Epidermal melanocyte (primary cell): Measurements from ENCODE around the gene COPRS.
"Not testable (repeated sequence)": the region's sequence is repeated elsewhere in the genome, so short reads cannot be mapped to it uniquely, and the experiment has no call there.

Experiments
- DNase-seq: peaks from one replicate; pipeline ENCODE4 v3.0.0; 2011; ENCODE audit warnings: low spot score; ENCODE audit not compliant: insufficient read length

The COPRS gene

DNA sequence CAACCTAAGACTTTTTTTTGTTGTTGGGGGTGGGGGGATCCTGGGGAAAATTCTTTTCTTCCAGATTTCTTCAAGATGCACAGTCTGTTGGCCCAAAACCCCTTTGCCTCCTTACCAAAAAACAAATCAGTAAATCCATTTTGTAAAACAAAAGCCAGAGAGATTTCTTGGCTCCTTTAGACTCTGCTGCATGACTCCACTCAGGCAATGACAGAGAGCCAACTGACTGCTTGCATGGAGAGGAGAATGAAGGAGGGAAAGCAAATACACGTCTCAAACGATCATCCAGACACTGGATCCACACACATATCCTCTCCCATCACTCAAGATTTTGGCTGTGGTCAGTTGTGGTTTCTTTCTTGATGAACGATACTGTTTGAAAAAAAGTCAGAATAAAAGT is 13.8 kb downstream of the COPRS start:
- no peak for DNase-seq

- DNase-seq: no peak
These were observed 15.8 kb downstream of the COPRS start for GRCh38 chr17:31843070-31843745.

GRCh38 chr17:31842195-31843069 is 16.6 kb downstream of the COPRS start:
- DNase-seq: peak; percentile 72

- no peak for DNase-seq
These were observed 17.2 kb downstream of the COPRS start for GRCh38 chr17:31841850-31842194.

GRCh38 chr17:31838636-31839225 is 20.3 kb downstream of the COPRS start:
- peak; percentile 31 for DNase-seq

GRCh38 chr17:31835984-31836383 is 23.1 kb downstream of the COPRS start:
- no peak for DNase-seq

- no peak for DNase-seq
These were observed 24.6 kb downstream of the COPRS start for GRCh38 chr17:31834448-31834847.

DNA sequence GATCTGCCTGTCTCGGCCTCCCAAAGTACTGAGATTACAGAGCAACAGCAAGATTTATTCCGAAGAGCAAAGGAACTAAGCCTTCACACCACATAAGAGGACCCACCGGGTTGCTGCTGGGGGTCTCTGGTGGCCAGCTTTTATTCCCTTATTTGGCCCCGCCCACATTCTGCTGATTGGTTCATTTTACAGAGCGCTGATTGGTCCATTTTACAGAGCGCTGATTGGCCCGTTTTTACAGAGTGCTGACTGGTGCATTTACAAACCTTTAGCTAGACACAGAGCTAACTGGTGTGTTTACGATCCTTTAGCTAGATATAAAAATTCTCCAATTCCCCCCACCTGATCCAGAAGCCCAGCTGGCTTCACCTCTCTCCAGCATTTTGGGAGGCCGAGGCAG is 26.3 kb downstream of the COPRS start:
- no peak for DNase-seq

- DNase-seq: no peak
These were observed 27.8 kb downstream of the COPRS start for GRCh38 chr17:31830971-31831858.

GRCh38 chr17:31829649-31830048 is 29.4 kb downstream of the COPRS start:
- no peak for DNase-seq

DNA sequence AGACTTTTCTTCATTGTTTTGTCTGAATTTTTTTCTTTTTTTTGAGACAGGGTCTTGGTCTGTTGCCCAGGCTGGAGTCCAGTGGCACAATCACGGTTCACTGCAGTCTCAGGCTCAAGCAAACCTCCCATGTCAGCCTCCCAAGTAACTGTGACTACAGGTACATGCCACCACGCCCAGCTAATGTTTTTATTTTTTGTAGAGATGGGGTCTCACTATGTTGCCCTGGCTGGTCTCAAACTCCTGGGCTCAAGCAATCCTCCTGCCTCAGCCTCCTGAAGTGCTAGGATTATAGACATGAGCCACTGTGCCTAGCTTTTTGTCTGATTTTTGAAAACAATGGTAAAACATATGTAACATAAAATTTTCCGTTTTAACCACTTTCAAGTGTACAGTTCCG is 30.1 kb downstream of the COPRS start:
- not testable (repeated sequence) for DNase-seq

DNA sequence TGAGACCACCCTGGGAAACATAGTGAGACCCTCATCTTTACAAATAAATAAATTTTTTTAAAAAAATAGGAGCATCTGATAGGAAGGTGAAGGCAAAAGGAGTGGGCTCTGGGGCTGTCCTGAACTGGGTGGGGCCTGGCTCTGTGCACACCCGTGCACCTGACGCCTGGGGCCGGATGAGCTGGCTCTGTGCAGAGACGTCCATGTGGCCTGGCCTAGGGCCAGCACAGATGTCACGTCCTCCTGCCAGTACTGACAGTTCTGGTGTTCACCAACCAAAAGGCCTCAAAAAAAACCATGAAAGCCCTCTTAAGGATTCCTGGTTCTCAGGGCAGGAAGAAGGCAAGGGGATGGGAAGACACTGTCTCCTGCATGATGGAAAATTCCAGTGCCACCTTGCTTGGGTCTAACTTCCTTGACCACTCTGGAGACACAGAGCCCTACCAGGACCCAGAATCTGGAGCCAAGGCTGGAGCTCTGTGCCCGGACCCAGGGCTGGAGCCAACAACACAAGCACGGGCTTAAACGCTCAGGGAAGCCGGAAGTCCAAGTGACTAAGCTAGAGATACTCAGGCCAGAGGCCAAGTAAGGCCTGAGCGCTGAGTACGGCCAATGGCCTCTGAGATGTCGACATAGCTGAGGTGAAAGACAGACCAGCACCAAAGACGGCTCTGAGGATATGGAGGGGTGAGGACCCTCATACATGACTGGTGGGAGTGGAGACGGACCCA is 32.9 kb downstream of the COPRS start:
- no peak for DNase-seq

GRCh38 chr17:31824766-31825360 is 34.2 kb downstream of the COPRS start:
- no peak for DNase-seq

- DNase-seq: no peak
These were observed 36.0 kb downstream of the COPRS start for GRCh38 chr17:31823014-31823413.

DNA sequence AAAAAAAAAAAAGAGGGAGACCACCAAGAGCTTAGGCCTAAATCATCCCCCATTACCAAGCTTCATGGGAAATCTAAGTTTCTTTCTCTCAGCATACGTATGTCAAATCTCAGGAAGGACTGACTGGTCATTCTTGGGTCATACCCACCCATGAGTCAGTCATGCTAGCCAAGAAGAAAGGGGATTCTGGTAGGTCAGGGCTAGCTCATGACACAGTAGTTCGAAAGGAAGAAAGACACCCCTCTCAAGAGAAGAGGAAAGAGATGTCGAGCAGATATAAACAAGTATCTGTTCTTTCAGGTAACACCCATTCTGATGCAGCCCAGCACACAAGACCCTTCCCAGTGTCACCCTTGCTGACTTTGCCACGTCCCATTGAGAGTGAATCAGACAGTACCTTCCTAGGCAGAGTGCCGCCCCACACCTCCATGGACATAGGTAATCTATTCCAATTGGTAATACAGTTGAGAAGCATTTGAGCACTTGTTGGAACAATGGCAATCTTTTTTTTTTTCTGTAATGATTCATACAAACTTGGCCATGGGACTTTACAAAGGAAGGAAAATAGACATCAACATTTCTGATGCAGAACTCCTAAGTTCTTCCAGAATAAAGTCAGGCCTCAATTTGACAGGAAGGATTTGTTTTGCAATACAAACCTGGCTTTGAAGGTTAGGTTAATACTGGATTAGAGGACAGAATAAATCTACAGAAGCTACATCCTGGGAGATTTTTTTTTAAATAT is 38.2 kb downstream of the COPRS start:
- no peak for DNase-seq

- no peak for DNase-seq
These were observed 39.5 kb downstream of the COPRS start for GRCh38 chr17:31819578-31819977.

- not testable (repeated sequence) for DNase-seq
These were observed 40.2 kb downstream of the COPRS start for GRCh38 chr17:31818863-31819262.

GRCh38 chr17:31815212-31815730 is 43.8 kb downstream of the COPRS start:
- DNase-seq: no peak

- DNase-seq: no peak
These were observed 47.9 kb downstream of the COPRS start for GRCh38 chr17:31811101-31811500.
